ENCODE measurements around the gene KAZN. TPM values are rescaled to one million over a fixed set of nuclear protein-coding genes. Genes with fewer than 3 reads are reported as not detected.

Gene KAZN
- total RNA-seq, 2 donors from 2014 or later, result 9.8 to 12.2 TPM

DNA sequence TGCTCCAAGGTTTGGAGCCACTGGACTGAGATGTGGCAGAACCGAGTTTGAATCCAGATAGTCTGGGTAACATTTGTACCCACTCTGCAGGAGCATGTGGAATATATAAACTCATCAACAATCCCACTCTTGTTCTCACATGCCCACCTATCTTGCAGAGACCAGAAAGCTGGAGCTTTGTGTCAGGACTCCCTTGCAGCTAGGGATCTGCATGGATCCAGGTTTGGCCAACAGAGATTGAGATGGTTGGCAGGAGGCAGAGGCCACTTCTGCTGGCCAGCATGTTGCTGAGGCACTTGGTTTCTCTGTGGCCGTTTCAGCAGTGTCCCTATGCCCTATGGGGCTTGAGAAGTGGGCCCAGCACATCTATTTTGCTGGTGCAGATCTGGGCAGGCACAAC lies 208.3 kb downstream of the KAZN start:
- intact Hi-C loops (cut with DNase I), result no loop called here
- DNase-seq, result no peak
- H3K4me1 ChIP-seq, result no peaks in the 10 kb centered on the region
- no peaks in the 10 kb centered on the region for H3K36me3 ChIP-seq
- no peaks in the 10 kb centered on the region for H3K27me3 ChIP-seq
- H3K27ac ChIP-seq, result no peak overlapping the region
- no peak overlapping the region for H3K9ac ChIP-seq (ENCODE audit: low read depth in 2 of 2, low read length in 2 of 2)
- no peak for TF ChIP-seq CTCF (IDR thresholded peaks at IDR 0.05)
- H3K4me3 ChIP-seq, result no peak overlapping the region
- H3K9me3 ChIP-seq, result no peaks in the 10 kb centered on the region

- Histone ChIP-seq H3K27ac (no peak overlapping the region), H3K36me3 (no peaks in the 10 kb centered on the region), H3K4me1 (no peaks in the 10 kb centered on the region), H3K27me3 (no peaks in the 10 kb centered on the region), H3K9ac (ENCODE audit: low read depth in 2 of 2, low read length in 2 of 2) (no peak overlapping the region), H3K4me3 (no peak overlapping the region), H3K9me3 (no peaks in the 10 kb centered on the region)
- TF ChIP-seq CTCF (IDR thresholded peaks at IDR 0.05), result no peak
- intact Hi-C loops (cut with DNase I), result no loop called here
- no peak for DNase-seq
Measured at GRCh38 chr1:14808768-14809167, 210.3 kb downstream of the KAZN start.

DNA sequence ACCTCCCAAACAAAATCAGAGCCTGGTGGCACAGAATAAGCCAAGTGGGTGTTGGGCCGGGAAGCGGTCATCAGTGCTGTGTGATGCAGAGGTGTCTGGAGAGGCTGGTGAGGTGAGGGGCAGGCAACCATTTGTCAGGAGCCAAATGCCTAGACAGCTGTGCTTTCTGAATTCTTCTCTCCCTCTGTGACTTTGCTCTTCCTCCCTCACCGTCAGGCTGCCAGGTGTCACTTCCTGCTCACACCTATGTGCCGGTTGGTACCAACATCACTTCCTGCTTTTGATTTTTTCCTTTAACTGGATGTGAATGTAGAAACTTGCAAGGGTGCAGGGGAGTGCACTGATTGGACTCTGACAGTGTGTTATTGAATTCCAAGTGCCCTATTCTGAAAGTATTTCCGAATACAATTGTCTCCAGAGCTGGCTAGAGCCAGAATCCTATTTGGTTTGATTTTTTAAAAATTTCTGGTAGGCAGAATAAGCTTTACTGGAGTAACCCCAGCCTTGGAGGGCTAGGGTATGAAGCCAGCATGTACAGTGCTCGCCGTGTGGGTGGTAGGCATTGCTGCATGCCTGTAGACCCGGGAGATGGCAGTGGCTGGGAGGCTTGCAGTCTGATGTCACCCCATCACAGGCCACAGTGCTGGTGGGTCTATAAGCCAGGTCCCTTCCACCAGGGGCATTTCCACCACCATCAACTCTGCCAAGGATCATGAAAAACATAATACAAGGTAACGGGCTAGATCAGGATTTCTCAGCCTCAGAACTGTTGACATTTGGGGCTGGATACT lies 210.9 kb downstream of the KAZN start:
- Histone ChIP-seq H3K4me3 (no peak overlapping the region), H3K36me3 (no peaks in the 10 kb centered on the region), H3K9ac (ENCODE audit: low read depth in 2 of 2, low read length in 2 of 2) (no peak overlapping the region), H3K27me3 (no peaks in the 10 kb centered on the region), H3K27ac (no peak overlapping the region), H3K4me1 (no peaks in the 10 kb centered on the region), H3K9me3 (no peaks in the 10 kb centered on the region)
- DNase-seq, result no peak
- intact Hi-C loops (cut with DNase I), result no loop called here
- TF ChIP-seq CTCF (IDR thresholded peaks at IDR 0.05), result no peak

DNA sequence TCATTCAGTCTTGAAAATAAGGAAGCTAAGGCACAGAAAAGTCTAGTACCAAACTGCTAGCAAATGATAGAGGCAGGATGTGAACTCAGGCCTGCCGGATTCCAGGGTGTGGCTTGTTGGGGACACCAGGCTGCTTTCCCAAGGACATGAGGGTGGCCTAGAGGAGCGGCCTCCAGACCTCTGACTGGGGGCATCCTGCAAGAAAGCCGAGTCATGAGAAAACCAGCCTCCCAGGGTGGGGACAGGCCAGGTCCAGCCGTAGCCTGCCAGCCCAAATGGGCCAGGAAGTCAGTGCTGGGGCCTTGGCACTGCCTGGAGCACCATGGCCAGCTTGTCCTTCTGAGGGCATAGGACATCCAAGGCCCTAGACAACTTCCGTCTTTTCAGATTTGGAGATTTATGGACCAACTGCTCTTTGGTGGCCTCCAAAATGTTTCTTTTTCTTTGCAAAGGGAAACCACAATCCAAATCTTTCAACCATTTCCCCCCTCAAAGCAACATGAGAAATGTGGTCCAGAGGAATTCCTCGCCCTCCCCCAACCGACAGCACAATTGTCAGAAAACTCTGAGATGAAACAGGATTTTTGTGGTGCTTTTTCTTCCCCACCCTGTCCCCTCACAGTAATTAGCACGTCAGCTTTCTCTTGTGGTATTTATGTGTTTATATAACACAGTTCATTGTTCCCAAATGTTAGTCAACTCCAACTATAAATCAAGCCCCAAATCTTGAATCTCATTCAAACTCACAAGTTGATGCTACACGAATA lies 212.3 kb downstream of the KAZN start:
- TF ChIP-seq CTCF (IDR thresholded peaks at IDR 0.05), result no peak
- no peaks in the 10 kb centered on the region for H3K9me3 ChIP-seq
- H3K27me3 ChIP-seq, result no peaks in the 10 kb centered on the region
- H3K27ac ChIP-seq, result no peak overlapping the region
- DNase-seq, result no peak
- no peak overlapping the region for H3K4me3 ChIP-seq
- no peak overlapping the region for H3K9ac ChIP-seq (ENCODE audit: low read depth in 2 of 2, low read length in 2 of 2)
- intact Hi-C loops (cut with DNase I), result no loop called here
- H3K4me1 ChIP-seq, result no peaks in the 10 kb centered on the region
- no peaks in the 10 kb centered on the region for H3K36me3 ChIP-seq

- no peak for DNase-seq
- intact Hi-C loops (cut with DNase I), result no loop called here
- no peak overlapping the region for H3K4me3 ChIP-seq
- no peak overlapping the region for H3K9ac ChIP-seq (ENCODE audit: low read depth in 2 of 2, low read length in 2 of 2)
- no peaks in the 10 kb centered on the region for H3K4me1 ChIP-seq
- H3K36me3 ChIP-seq, result no peaks in the 10 kb centered on the region
- H3K27me3 ChIP-seq, result no peaks in the 10 kb centered on the region
- no peaks in the 10 kb centered on the region for H3K9me3 ChIP-seq
- no peak overlapping the region for H3K27ac ChIP-seq
- no peak for TF ChIP-seq CTCF (IDR thresholded peaks at IDR 0.05)
Measured at GRCh38 chr1:14811573-14811972, 213.1 kb downstream of the KAZN start.

Measured in colonic mucosa (tissue), 4 donors.